Myocyte (in vitro differentiated cells): ENCODE results near the gene SDCBP2. TPM values are rescaled to one million over a fixed set of nuclear protein-coding genes. Genes with fewer than 3 reads are reported as not detected.
"Not testable (repeated sequence)": the region's sequence is repeated elsewhere in the genome, so short reads cannot be mapped to it uniquely, and the experiment has no call there.

ENCODE experiments used
- DNase-seq: peaks from one replicate; pipeline ENCODE4 v3.0.0-alpha.2; 2012; ENCODE audit warnings: low read depth
- total RNA-seq: library from RNA; depleted of rRNA; stranded (reverse); fragments of >200 nt; gene quantifications from 2 replicates; pipeline ENCODE4 v1.2.3, GENCODE V29; 2014

SDCBP2 gene
- total RNA-seq, 1 donor from 2014 or later = 1.8 TPM

- no peak for DNase-seq
These were observed 31.3 kb upstream of the SDCBP2 start for GRCh38 chr20:1360094-1360846.

GRCh38 chr20:1357921-1358671 is 29.2 kb upstream of the SDCBP2 start:
- peak; percentile 40 for DNase-seq

GRCh38 chr20:1353956-1354355 is 25.0 kb upstream of the SDCBP2 start:
- no peak for DNase-seq

- no peak for DNase-seq
These were observed 17.5 kb upstream of the SDCBP2 start for GRCh38 chr20:1346315-1346969.

- no peak for DNase-seq
These were observed 16.8 kb upstream of the SDCBP2 start for GRCh38 chr20:1345756-1346093.

GRCh38 chr20:1345030-1345755 is 16.3 kb upstream of the SDCBP2 start:
- DNase-seq = no peak

GRCh38 chr20:1343446-1344124 is 14.6 kb upstream of the SDCBP2 start:
- DNase-seq = not testable (repeated sequence)

GRCh38 chr20:1341561-1342265 is 12.8 kb upstream of the SDCBP2 start:
- DNase-seq = peak; percentile 84

- no peak for DNase-seq
These were observed 9.9 kb upstream of the SDCBP2 start for GRCh38 chr20:1338801-1339200.

- DNase-seq = no peak
These were observed 9.2 kb upstream of the SDCBP2 start for GRCh38 chr20:1338096-1338495.

- DNase-seq = no peak
These were observed 8.5 kb upstream of the SDCBP2 start for GRCh38 chr20:1337441-1337840.

GRCh38 chr20:1336699-1337367 is 7.9 kb upstream of the SDCBP2 start:
- DNase-seq = no peak

GRCh38 chr20:1335961-1336698 is 7.2 kb upstream of the SDCBP2 start:
- DNase-seq = no peak

- peak; percentile 40 for DNase-seq
These were observed 5.8 kb upstream of the SDCBP2 start for GRCh38 chr20:1334761-1335160.

- no peak for DNase-seq
These were observed 5.4 kb upstream of the SDCBP2 start for GRCh38 chr20:1334370-1334731.

GRCh38 chr20:1333462-1334369 is 4.8 kb upstream of the SDCBP2 start:
- DNase-seq = no peak

GRCh38 chr20:1332749-1333300 is 3.9 kb upstream of the SDCBP2 start:
- DNase-seq = no peak
